Testis (tissue), 3 donors: ENCODE results near the gene GADD45GIP1. TPM values are rescaled to one million over a fixed set of nuclear protein-coding genes. Genes with fewer than 3 reads are reported as not detected.

ENCODE experiments used
- DNase-seq: peaks from one replicate; pipeline ENCODE4 v3.0.0-alpha.2; 2019
- H3K27ac ChIP-seq, 2 donors: fragments of 200-600 bp; sonication (generic); one replicate each; pipeline ENCODE4 v1.5.1; 2019
- H3K27me3 ChIP-seq: fragments of 200-600 bp; sonication (generic); one replicate; pipeline ENCODE4 v1.5.1; 2019
- H3K36me3 ChIP-seq: fragments of 200-600 bp; sonication (generic); one replicate; pipeline ENCODE4 v1.5.1; 2017; ENCODE audit warnings: low read depth; ENCODE audit errors: missing control alignments
- H3K4me1 ChIP-seq: fragments of 200-600 bp; sonication (generic); one replicate; pipeline ENCODE4 v1.5.1; 2019
- H3K4me3 ChIP-seq, 2 donors: fragments of 200-600 bp; sonication (generic); one replicate each; pipeline ENCODE4 v1.5.1; 2017 to 2019
- H3K9me3 ChIP-seq: fragments of 200-600 bp; sonication (generic); one replicate; pipeline ENCODE4 v1.5.1; 2017
- POLR2A ChIP-seq: fragments of 450-650 bp; IDR thresholded peaks from one replicate; pipeline ENCODE4 v1.6.1; 2017; ENCODE audit warnings: antibody characterized with exemption, mild to moderate bottlenecking, moderate library complexity
- WGBS, 2 donors: methylation state at CpG; one replicate each; pipeline ENCODE4 v1.1.5; 2018; 5-methylcytosine and 5-hydroxymethylcytosine counted together
- intact Hi-C: fragments of 100-400 bp; cut with DNase I; formaldehyde crosslinking; loops from one replicate; pipeline ENCODE4 v1.15.1; 2023; ENCODE audit warnings: low total_unique reads
- polyA plus RNA-seq: library from polyadenylated mRNA; stranded (reverse); fragments of 350-450 nt; fragmentation: Illumina TruSeq; extraction: RNeasy Lipid Tissue Mini Kit (QIAGEN cat#74804); gene quantifications from one replicate; pipeline ENCODE4 v1.2.3, GENCODE V29; 2014; ENCODE audit warnings: low read depth, low replicate concordance; ENCODE audit not compliant: insufficient read depth
- total RNA-seq, 2 donors: library from RNA; depleted of rRNA; stranded (reverse); fragments of >200 nt; gene quantifications; one replicate each; pipeline ENCODE4 v1.2.3, GENCODE V29; 2016
- TF ChIP-seq, protein P1 (sequence below), 3 experiments: fragments of 450-650 bp in 2 of 3; fragments of 200-600 bp in 1 of 3; sonication (generic) in 1 of 3; IDR thresholded peaks; one replicate each; pipeline ENCODE4 v1.5.1; 2016 to 2019; ENCODE audit warnings: antibody characterized with exemption in 3 of 3, mild to moderate bottlenecking in 2 of 3, moderate library complexity in 1 of 3

The GADD45GIP1 gene
- total and polyA plus RNA-seq, 3 donors from 2014 or later, result 21.6 to 39.8 (median 32.2) TPM

DNA sequence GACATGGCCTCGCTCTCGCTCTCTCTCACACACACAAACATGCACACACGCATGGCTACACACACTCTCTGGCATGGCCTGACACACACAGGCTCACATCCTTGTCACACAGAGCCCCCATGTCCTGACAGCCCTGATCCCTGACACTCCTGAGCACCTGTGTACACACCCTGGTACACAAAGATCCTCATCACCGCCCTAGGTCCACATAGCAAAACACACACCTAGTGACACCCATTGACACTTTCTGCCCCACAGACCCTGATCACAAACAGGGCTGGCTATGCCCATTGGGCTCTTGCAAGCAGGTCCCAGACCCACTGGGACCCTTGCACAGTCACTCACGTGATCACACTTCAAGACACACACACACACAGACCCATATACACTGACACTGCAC, 34.3 kb upstream of the GADD45GIP1 start:
- no peaks in the 10 kb centered on the region for H3K27me3 ChIP-seq
- H3K4me3 ChIP-seq, result no peak overlapping the region
- TF ChIP-seq POLR2A, result no peak
- TF ChIP-seq, protein P1, sequence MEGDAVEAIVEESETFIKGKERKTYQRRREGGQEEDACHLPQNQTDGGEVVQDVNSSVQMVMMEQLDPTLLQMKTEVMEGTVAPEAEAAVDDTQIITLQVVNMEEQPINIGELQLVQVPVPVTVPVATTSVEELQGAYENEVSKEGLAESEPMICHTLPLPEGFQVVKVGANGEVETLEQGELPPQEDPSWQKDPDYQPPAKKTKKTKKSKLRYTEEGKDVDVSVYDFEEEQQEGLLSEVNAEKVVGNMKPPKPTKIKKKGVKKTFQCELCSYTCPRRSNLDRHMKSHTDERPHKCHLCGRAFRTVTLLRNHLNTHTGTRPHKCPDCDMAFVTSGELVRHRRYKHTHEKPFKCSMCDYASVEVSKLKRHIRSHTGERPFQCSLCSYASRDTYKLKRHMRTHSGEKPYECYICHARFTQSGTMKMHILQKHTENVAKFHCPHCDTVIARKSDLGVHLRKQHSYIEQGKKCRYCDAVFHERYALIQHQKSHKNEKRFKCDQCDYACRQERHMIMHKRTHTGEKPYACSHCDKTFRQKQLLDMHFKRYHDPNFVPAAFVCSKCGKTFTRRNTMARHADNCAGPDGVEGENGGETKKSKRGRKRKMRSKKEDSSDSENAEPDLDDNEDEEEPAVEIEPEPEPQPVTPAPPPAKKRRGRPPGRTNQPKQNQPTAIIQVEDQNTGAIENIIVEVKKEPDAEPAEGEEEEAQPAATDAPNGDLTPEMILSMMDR (IDR thresholded peaks at IDR 0.05), result no peak
- H3K9me3 ChIP-seq, result no peaks in the 10 kb centered on the region
- H3K4me1 ChIP-seq, result peaks cover 5% of the 10 kb centered on the region
- no peak overlapping the region for H3K27ac ChIP-seq
- WGBS, 2 donors, result 95 to 96% methylated on average over 4 to 5 of the region's 5 CpGs
- DNase-seq, result no peak
- intact Hi-C loops, result no loop called here
- H3K36me3 ChIP-seq, result no peaks in the 10 kb centered on the region

DNA sequence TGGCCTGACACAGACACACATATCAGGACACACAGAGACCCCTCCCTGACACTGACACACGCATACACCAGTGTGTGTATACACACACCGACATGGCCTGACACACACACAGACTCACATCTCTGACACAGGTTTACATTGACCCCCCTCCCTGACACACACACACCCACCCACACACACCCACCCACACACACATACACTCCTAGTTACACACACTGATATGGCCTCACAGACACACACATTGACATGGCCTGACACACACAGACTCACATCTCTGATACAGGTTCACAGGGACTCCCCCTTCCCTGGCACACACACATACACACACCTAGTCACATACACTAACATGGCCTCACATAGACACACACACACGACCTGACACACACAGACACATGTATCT, 33.8 kb upstream of the GADD45GIP1 start:
- no peak for DNase-seq
- Histone ChIP-seq H3K27ac (no peak overlapping the region), H3K9me3 (no peaks in the 10 kb centered on the region), H3K36me3 (no peaks in the 10 kb centered on the region), H3K4me1 (peaks cover 5% of the 10 kb centered on the region), H3K4me3 (no peak overlapping the region), H3K27me3 (no peaks in the 10 kb centered on the region)
- 63 to 81% methylated on average over 3 of the region's 3 CpGs for WGBS, 2 donors
- TF ChIP-seq POLR2A, result no peak
- TF ChIP-seq, protein P1 (IDR thresholded peaks at IDR 0.05), result no peak
- intact Hi-C loops, result no loop called here

DNA sequence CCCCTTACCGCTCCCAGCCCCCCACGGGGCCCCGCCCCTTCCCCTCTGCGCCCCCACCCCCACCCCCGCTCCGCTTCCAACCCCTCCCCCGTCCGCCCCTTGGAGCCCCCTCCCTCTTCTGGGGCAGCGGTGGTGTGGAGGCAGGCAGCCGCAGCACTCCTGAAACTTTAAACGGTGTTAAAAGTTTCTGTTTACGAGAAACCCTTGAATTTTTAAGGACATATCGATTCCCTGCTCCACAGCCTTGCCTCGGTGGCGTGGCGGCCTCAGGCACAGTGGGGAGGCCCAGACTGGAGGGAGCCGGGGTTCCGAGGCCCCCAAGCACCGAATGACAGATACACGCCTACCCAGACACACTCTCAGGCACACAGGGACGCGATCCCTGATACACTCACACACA, 33.4 kb upstream of the GADD45GIP1 start:
- no peak overlapping the region for H3K27ac ChIP-seq
- intact Hi-C loops, result no loop called here
- H3K27me3 ChIP-seq, result no peaks in the 10 kb centered on the region
- H3K4me1 ChIP-seq, result peaks cover 5% of the 10 kb centered on the region
- H3K36me3 ChIP-seq, result no peaks in the 10 kb centered on the region
- no peaks in the 10 kb centered on the region for H3K9me3 ChIP-seq
- TF ChIP-seq POLR2A, result no peak
- TF ChIP-seq, protein P1 (IDR thresholded peaks at IDR 0.05), result no peak
- no peak for DNase-seq
- 49 to 52% methylated on average over 22 of the region's 22 CpGs for WGBS, 2 donors
- H3K4me3 ChIP-seq, result no peak overlapping the region

DNA sequence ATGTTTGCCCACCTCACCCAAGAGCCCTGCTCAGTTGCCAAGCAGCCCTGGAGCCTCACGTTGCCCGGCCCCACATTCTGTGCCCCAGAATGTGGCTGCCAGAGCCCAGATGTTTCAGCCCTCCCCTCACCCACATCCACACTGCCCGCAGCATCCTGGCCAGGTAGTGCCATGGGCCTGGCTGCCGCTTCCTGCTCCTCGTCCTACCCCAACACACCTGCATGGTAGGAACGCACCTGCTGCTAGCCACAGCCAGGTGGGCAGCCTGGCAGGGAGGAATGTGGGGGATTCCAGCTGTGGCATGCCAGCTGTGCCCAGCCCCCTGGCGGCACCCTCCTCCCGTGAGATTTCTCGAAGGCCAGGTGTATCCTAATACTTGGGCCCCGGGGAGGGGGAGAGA, 30.8 kb upstream of the GADD45GIP1 start:
- no peaks in the 10 kb centered on the region for H3K4me1 ChIP-seq
- H3K4me3 ChIP-seq, result no peak overlapping the region
- intact Hi-C loops, result no loop called here
- DNase-seq, result no peak
- WGBS, 2 donors, result 82 to 88% methylated on average over 4 to 10 of the region's 10 CpGs
- no peaks in the 10 kb centered on the region for H3K9me3 ChIP-seq
- no peaks in the 10 kb centered on the region for H3K36me3 ChIP-seq
- TF ChIP-seq, protein P1 (IDR thresholded peaks at IDR 0.05), result no peak
- no peak for TF ChIP-seq POLR2A
- no peaks in the 10 kb centered on the region for H3K27me3 ChIP-seq
- H3K27ac ChIP-seq, result no peak overlapping the region

DNA sequence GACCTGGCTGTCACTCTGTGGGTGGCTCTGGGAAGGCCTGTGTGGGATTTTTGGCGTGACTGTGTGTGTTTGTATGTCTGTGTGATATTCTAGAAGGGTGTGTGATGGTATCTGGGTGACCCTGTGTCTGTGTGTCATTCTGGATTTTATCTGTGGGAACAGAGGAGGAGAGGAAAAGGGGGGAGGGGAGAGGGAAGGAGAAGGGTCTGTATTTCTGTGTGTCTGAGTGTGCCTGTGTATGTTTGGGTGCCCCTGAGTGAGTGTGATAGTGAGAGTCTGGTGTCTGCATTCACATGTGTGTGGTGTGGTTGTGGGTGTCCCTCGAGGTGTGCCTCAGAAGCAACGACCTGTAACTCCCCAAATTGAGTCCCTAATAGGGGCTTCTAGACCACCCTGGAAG, 30.2 kb upstream of the GADD45GIP1 start:
- Histone ChIP-seq H3K9me3 (no peaks in the 10 kb centered on the region), H3K36me3 (no peaks in the 10 kb centered on the region), H3K27me3 (no peaks in the 10 kb centered on the region), H3K27ac (no peak overlapping the region), H3K4me1 (no peaks in the 10 kb centered on the region), H3K4me3 (no peak overlapping the region)
- intact Hi-C loops, result no loop called here
- WGBS, 2 donors, result 86% methylated on average over 3 of the region's 3 CpGs
- no peak for DNase-seq
- TF ChIP-seq POLR2A, result no peak
- TF ChIP-seq, protein P1 (IDR thresholded peaks at IDR 0.05), result no peak
